DOHH2 (cell line): ENCODE data around the gene SENP8.

Experiments
- H3F3A ChIP-seq: fragments of 200-600 bp; sonication (generic), shearing (Covaris generic); 2 replicates; pipeline ENCODE4 v1.6.0; 2016; ENCODE audit warnings: antibody characterized with exemption, mild to moderate bottlenecking; ENCODE audit not compliant: control insufficient read depth, insufficient read depth
- H3K27ac ChIP-seq: fragments of 200-600 bp; sonication (generic); 2 replicates; pipeline ENCODE4 v1.5.1; 2014; ENCODE audit warnings: low read depth, mild to moderate bottlenecking, low read length, moderate library complexity
- H3K27me3 ChIP-seq: fragments of 200-600 bp; sonication (generic); 2 replicates; pipeline ENCODE4 v1.6.1; 2014; ENCODE audit warnings: mild to moderate bottlenecking, low read length, mixed read lengths; ENCODE audit not compliant: control insufficient read depth
- H3K36me3 ChIP-seq: fragments of 200-600 bp; sonication (generic); 2 replicates; pipeline ENCODE4 v1.6.1; 2014; ENCODE audit warnings: mild to moderate bottlenecking, low read length, moderate library complexity, mixed read lengths; ENCODE audit not compliant: control insufficient read depth
- H3K4me1 ChIP-seq: fragments of 200-600 bp; sonication (generic); 2 replicates; pipeline ENCODE4 v1.6.1; 2014; ENCODE audit warnings: mild to moderate bottlenecking, low read length, mixed read lengths; ENCODE audit not compliant: control insufficient read depth
- H3K4me2 ChIP-seq: fragments of 200-600 bp; sonication (generic); 2 replicates; pipeline ENCODE4 v1.6.0; 2014; ENCODE audit warnings: mild to moderate bottlenecking, low read length, moderate library complexity
- H3K4me3 ChIP-seq: fragments of 200-600 bp; sonication (generic); 2 replicates; pipeline ENCODE4 v1.5.1; 2014; ENCODE audit warnings: mild to moderate bottlenecking, low read length, mixed read lengths
- H3K79me2 ChIP-seq: fragments of 200-600 bp; sonication (generic); 2 replicates; pipeline ENCODE4 v1.6.1; 2014; ENCODE audit warnings: mild to moderate bottlenecking, low read length, mixed read lengths; ENCODE audit not compliant: control insufficient read depth
- H3K9me2 ChIP-seq: fragments of 200-600 bp; sonication (generic); replicated peaks from 2 replicates; pipeline ENCODE4 v1.6.1; 2014; ENCODE audit warnings: mild to moderate bottlenecking, low read length, mixed read lengths; ENCODE audit not compliant: control insufficient read depth
- H3K9me3 ChIP-seq: fragments of 200-600 bp; sonication (generic); 2 replicates; pipeline ENCODE4 v1.6.1; 2014; ENCODE audit warnings: antibody characterized with exemption, low read length, mixed read lengths; ENCODE audit not compliant: control insufficient read depth, insufficient read depth
- H4K20me1 ChIP-seq: fragments of 200-600 bp; sonication (generic); 2 replicates; pipeline ENCODE4 v1.6.0; 2014; ENCODE audit warnings: low read depth, mild to moderate bottlenecking, antibody characterized with exemption, low read length, moderate library complexity; ENCODE audit not compliant: control insufficient read depth, insufficient read depth
- EZH2phosphoT487 ChIP-seq: fragments of 200-600 bp; sonication (generic); IDR thresholded peaks from 2 replicates; pipeline ENCODE4 v1.6.1; 2017; ENCODE audit warnings: borderline replicate concordance, mild to moderate bottlenecking, antibody characterized with exemption, low read length, moderate library complexity, mixed read lengths
- TF ChIP-seq, protein P1 (sequence below): fragments of 200-600 bp; sonication (generic); IDR thresholded peaks from one replicate; pipeline ENCODE4 v1.5.1; 2014; ENCODE audit warnings: antibody characterized with exemption, mild to moderate bottlenecking, low read depth, low read length; ENCODE audit not compliant: poor library complexity, severe bottlenecking

SENP8 gene

DNA sequence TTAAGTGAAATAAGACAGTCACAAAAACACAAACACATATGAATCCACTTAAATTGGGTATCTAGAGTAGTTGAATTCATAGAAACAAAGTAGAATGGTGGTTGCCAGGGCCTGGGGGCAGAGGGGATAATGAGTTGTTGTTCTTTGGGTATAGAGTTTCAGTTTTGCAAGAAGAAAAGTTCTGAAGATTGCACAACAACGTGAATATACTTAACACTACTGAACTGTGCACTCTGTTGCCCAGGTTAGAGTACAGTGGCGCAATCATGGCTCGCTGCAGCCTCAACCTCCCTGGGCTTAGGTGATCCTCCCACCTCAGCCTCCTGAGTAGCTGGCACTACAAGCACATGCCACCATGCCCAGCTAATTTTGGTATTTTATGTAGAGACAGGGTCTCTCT lies 64.5 kb downstream of the SENP8 start:
- Histone ChIP-seq H4K20me1 (no peaks in the 10 kb centered on the region), H3K9me2 (no peaks in the 10 kb centered on the region), H3K4me2 (no peak overlapping the region), H3K9me3 (no peaks in the 10 kb centered on the region), H3K4me1 (no peaks in the 10 kb centered on the region), H3K27me3 (peaks cover 2% of the 10 kb centered on the region; the same call in 1 of the 2 replicates), H3K27ac (no peak overlapping the region), H3F3A (no peaks in the 10 kb centered on the region), H3K79me2 (no peaks in the 10 kb centered on the region), H3K4me3 (no peak overlapping the region), H3K36me3 (no peaks in the 10 kb centered on the region)
- TF ChIP-seq, protein P1, sequence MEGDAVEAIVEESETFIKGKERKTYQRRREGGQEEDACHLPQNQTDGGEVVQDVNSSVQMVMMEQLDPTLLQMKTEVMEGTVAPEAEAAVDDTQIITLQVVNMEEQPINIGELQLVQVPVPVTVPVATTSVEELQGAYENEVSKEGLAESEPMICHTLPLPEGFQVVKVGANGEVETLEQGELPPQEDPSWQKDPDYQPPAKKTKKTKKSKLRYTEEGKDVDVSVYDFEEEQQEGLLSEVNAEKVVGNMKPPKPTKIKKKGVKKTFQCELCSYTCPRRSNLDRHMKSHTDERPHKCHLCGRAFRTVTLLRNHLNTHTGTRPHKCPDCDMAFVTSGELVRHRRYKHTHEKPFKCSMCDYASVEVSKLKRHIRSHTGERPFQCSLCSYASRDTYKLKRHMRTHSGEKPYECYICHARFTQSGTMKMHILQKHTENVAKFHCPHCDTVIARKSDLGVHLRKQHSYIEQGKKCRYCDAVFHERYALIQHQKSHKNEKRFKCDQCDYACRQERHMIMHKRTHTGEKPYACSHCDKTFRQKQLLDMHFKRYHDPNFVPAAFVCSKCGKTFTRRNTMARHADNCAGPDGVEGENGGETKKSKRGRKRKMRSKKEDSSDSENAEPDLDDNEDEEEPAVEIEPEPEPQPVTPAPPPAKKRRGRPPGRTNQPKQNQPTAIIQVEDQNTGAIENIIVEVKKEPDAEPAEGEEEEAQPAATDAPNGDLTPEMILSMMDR: no peak
- no peak for TF ChIP-seq EZH2phosphoT487

DNA sequence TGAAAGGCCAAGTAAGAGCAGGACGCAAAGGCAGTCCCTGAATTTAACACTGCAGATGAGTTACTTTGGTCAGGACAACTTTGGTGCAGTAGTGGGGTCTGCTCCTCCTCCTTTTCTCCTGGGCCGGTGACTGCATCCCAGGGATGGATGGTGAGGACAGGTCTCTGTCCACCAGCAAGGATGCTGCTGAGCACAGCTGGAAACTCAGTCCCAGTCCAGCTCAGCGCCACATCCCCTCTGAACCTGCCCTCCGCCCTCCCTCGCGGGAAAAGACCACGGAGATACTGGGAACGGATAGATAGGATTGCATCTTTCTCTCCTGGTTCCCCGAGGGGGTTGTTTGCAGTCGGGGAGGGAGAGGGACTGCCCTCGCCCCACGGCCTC lies 65.6 kb downstream of the SENP8 start:
- no peaks in the 10 kb centered on the region for H3K9me2 ChIP-seq
- H3K9me3 ChIP-seq: no peaks in the 10 kb centered on the region
- H3K4me2 ChIP-seq: no peak overlapping the region
- H3K36me3 ChIP-seq: no peaks in the 10 kb centered on the region
- no peaks in the 10 kb centered on the region for H3K79me2 ChIP-seq
- H3F3A ChIP-seq: no peaks in the 10 kb centered on the region
- TF ChIP-seq, protein P1: no peak
- TF ChIP-seq EZH2phosphoT487: no peak
- peaks cover 2% of the 10 kb centered on the region; the same call in 1 of the 2 replicates for H3K27me3 ChIP-seq
- H3K4me3 ChIP-seq: no peak overlapping the region
- H3K27ac ChIP-seq: no peak overlapping the region
- H4K20me1 ChIP-seq: no peaks in the 10 kb centered on the region
- H3K4me1 ChIP-seq: no peaks in the 10 kb centered on the region

DNA sequence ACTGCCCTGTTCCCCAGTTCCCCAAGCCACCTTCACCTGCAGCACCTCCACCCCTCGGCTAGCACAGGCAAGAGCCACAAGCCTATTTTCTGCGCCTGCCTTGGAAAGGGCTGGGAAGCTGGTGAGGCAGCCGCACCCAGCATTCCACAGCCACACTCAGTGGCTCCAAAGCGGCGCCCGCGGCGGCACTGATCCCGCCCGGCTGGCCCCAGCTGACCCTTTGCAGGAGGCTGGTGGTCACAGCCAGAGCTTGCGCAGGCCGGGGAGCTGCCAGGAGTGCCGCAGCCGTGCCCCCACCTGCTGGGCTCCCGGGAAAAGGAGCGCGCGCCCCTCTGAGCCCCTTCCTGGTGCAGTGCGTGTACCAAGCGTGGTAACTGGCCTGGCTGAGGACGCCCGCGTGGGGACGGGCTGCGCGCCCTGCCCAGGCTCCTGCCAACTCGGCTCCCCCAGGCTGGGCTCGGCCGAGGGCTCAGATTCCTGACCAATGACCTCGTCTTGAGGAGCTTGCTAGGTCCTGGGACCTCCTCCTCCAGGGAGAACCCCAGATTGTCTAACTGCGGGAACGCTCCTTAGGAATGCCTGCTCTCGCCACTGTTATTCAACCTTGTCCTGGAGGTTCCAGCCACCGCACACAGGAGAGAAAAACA lies 66.1 kb downstream of the SENP8 start:
- no peaks in the 10 kb centered on the region for H3K79me2 ChIP-seq
- H3K9me3 ChIP-seq: no peaks in the 10 kb centered on the region
- no peaks in the 10 kb centered on the region for H3K4me1 ChIP-seq
- no peaks in the 10 kb centered on the region for H4K20me1 ChIP-seq
- H3K4me2 ChIP-seq: no peak overlapping the region
- H3K36me3 ChIP-seq: no peaks in the 10 kb centered on the region
- peaks cover 2% of the 10 kb centered on the region; the same call in 1 of the 2 replicates for H3K27me3 ChIP-seq
- no peak overlapping the region for H3K27ac ChIP-seq
- no peaks in the 10 kb centered on the region for H3F3A ChIP-seq
- H3K4me3 ChIP-seq: no peak overlapping the region
- TF ChIP-seq, protein P1: no peak
- TF ChIP-seq EZH2phosphoT487: no peak
- no peaks in the 10 kb centered on the region for H3K9me2 ChIP-seq
